Right lobe of liver (tissue), 6 donors: ENCODE results near the gene RBM10. TPM values are rescaled to one million over a fixed set of nuclear protein-coding genes. Genes with fewer than 3 reads are reported as not detected.

Experiments
- ATAC-seq, 4 donors: fragments of 200-7000 bp; cut with Tn5 transposase; one replicate each; pipeline ENCODE4 v1.9.1; 2020; ENCODE audit warnings: mild to moderate bottlenecking in 4 of 4, moderate library complexity in 4 of 4
- DNase-seq, 3 donors: peaks; one replicate each; pipeline ENCODE4 v3.0.0-alpha.2; 2020
- H3K27ac ChIP-seq, 3 donors: fragments of 200-600 bp; one replicate each; pipeline ENCODE4 v1.8.0; 2022
- H3K27me3 ChIP-seq, 2 donors: fragments of 200-600 bp; one replicate each; pipeline ENCODE4 v1.8.0; 2022
- H3K36me3 ChIP-seq, 4 donors: fragments of 200-600 bp; sonication (generic) in 1 of 4; one replicate each; pipeline versions ENCODE4 v1.5.1 to v1.8.0; 2017 to 2022; ENCODE audit warnings: control low read depth in 1 of 4
- H3K4me1 ChIP-seq, 4 donors: fragments of 200-600 bp; sonication (generic) in 1 of 4; one replicate each; pipeline versions ENCODE4 v1.5.1 to v1.8.0; 2017 to 2022; ENCODE audit warnings: control low read depth in 1 of 4
- H3K4me3 ChIP-seq, 3 donors: fragments of 200-600 bp; one replicate each; pipeline ENCODE4 v1.8.0; 2022
- H3K9me3 ChIP-seq, 4 donors: fragments of 200-600 bp; sonication (generic) in 1 of 4; one replicate each; pipeline versions ENCODE4 v1.5.1 to v1.8.0; 2017 to 2022; ENCODE audit warnings: control low read depth in 1 of 4
- POLR2A ChIP-seq: fragments of 450-650 bp; IDR thresholded peaks from one replicate; pipeline ENCODE4 v1.6.1; 2017; ENCODE audit warnings: antibody characterized with exemption, mild to moderate bottlenecking
- whole genome bisulfite sequencing: methylation state at CpG from one replicate; pipeline ENCODE4 v1.1.6; 2018; ENCODE audit warnings: low coverage, low lambda C conversion rate; ENCODE audit not compliant: insufficient coverage; ENCODE audit errors: missing lambda C conversion rate; 5-methylcytosine and 5-hydroxymethylcytosine counted together
- intact Hi-C, 2 donors: fragments of 100-400 bp; cut with DNase I; formaldehyde crosslinking; loops; one replicate each; pipeline versions ENCODE4 v1.11.2 to v1.14.1; 2022
- total RNA-seq, 6 experiments: library from RNA; depleted of rRNA in 2 of 6; stranded (reverse); fragments of >200 nt in 2 of 6; fragmentation: NEBNext Ultra II Directional in 3 of 6; extraction: Animal tissue kit (Norgen Biotek cat#: 25700) in 3 of 6; gene quantifications; one replicate each; pipeline versions ENCODE4 v1.1.0 to v1.2.4, GENCODE V29; 2016 to 2023
- TF ChIP-seq, protein P1 (sequence below), 4 donors: fragments of 200-600 bp in 3 of 4; fragments of 450-650 bp in 1 of 4; IDR thresholded peaks; one replicate each; pipeline versions ENCODE4 v1.5.1 to v1.8.0; 2016 to 2022; ENCODE audit warnings: antibody characterized with exemption in 4 of 4, mild to moderate bottlenecking in 2 of 4
- donor health status: DM: no; HTN: yes; CAD: no.
- donor health status: DM: no; HTN: no; CAD: no.
- donor health status: DM: no; HTN: no; CAD: no.
- donor health status: DM: no; HTN: yes; CAD: no.
- donor health status: DM: no; HTN: yes; CAD: no.

Gene RBM10
- total RNA-seq, 6 experiments from 2014 or later: 12.5 to 20.8 (median 15.2) TPM

GRCh38 chrX:47189906-47190305 lies 44.9 kb downstream of the RBM10 start:
- Histone ChIP-seq H3K27ac (no peak overlapping the region), H3K9me3 (no peaks in the 10 kb centered on the region), H3K27me3 (peaks cover 0 to 6% of the 10 kb centered on the region in 2 donors), H3K4me1 (peaks cover 0 to 10% (median 0%) of the 10 kb centered on the region in 4 donors), H3K4me3 (no peak overlapping the region), H3K36me3 (peaks cover 0 to 12% (median 0%) of the 10 kb centered on the region in 4 donors)
- DNase-seq: peak in 1 of 3 donors; percentile 53
- 64% methylated on average over 11 of the region's 19 CpGs for WGBS
- ATAC-seq: no peak
- intact Hi-C loops: loop anchor here (5.0 to 10.0 kb wide), 2 partner anchors 195 to 197 kb away; no protein-coding TSS in a partner anchor
- TF ChIP-seq, protein P1, sequence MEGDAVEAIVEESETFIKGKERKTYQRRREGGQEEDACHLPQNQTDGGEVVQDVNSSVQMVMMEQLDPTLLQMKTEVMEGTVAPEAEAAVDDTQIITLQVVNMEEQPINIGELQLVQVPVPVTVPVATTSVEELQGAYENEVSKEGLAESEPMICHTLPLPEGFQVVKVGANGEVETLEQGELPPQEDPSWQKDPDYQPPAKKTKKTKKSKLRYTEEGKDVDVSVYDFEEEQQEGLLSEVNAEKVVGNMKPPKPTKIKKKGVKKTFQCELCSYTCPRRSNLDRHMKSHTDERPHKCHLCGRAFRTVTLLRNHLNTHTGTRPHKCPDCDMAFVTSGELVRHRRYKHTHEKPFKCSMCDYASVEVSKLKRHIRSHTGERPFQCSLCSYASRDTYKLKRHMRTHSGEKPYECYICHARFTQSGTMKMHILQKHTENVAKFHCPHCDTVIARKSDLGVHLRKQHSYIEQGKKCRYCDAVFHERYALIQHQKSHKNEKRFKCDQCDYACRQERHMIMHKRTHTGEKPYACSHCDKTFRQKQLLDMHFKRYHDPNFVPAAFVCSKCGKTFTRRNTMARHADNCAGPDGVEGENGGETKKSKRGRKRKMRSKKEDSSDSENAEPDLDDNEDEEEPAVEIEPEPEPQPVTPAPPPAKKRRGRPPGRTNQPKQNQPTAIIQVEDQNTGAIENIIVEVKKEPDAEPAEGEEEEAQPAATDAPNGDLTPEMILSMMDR (IDR thresholded peaks at IDR 0.05): no peak

DNA sequence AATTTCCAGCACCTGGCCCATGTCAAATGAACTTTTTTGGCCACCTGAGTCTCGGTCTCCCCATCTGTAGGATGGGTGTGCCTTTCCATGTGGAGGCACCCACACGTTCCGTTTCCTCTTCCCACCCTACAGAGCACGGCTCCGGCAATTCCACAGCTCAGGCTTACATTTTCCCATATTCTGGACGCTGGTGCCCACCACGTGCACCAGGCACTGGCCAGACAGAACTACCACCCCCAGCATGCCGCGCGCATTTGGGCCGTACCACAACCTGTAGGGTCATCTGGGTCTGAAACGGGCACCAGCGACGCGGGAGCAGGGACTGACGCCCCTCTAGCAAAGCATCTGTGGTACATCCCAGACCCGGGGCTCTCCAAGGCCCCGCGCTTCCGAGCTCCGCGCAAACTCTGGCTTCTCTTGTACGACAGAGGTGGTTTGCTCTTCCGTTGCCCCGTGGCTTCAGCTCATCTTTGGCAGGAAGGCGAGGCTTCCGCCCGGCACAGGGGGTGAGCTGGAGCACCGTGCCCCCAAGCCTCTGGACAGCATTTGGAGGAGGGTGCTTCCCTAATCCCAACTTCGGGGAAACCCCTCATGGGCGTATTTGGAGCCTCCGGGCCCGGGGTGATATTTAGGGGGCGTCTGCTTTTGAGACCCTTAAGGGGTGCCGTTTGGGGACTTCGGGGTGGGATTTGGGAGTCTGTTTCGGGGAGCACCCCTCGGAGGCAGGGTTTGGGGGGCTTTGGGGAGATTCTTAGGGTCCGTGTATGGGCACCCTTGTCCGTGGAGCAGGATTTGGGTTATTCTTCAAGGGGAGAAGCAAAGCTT lies 45.6 kb downstream of the RBM10 start:
- Histone ChIP-seq H3K4me3 (peak overlapping the region; percentile 35 to 57 (median 53)), H3K27ac (peak overlapping the region in 1 of 3 donors; percentile 12), H3K27me3 (peaks cover 0 to 6% of the 10 kb centered on the region in 2 donors), H3K9me3 (no peaks in the 10 kb centered on the region), H3K4me1 (peaks cover 0 to 16% (median 0%) of the 10 kb centered on the region in 4 donors), H3K36me3 (peaks cover 0 to 5% (median 0%) of the 10 kb centered on the region in 4 donors)
- ATAC-seq (peak; percentile 78 to 88 (median 86)), DNase-seq (peak; percentile 86 to 91 (median 88))
- TF ChIP-seq, protein P1 (IDR thresholded peaks at IDR 0.05): no peak
- TF ChIP-seq POLR2A: peak; percentile 61
- intact Hi-C loops: loop anchor here in 1 of 2 donors (5.0 kb wide), 1 partner anchor 197 kb away; no protein-coding TSS in a partner anchor
- WGBS: 13% methylated on average over 22 of the region's 40 CpGs

GRCh38 chrX:47191331-47191730 lies 46.3 kb downstream of the RBM10 start:
- Histone ChIP-seq H3K4me3 (peak overlapping the region; percentile 35 to 57 (median 53)), H3K9me3 (no peaks in the 10 kb centered on the region), H3K4me1 (peaks cover 0 to 23% (median 0%) of the 10 kb centered on the region in 4 donors), H3K27me3 (peaks cover 0 to 6% of the 10 kb centered on the region in 2 donors), H3K27ac (no peak overlapping the region), H3K36me3 (no peaks in the 10 kb centered on the region)
- no peak for TF ChIP-seq POLR2A
- TF ChIP-seq, protein P1 (IDR thresholded peaks at IDR 0.05): no peak
- DNase-seq (peak in 2 of 3 donors; percentile 44 to 46), ATAC-seq (peak in 1 of 4 donors; percentile 1)
- intact Hi-C loops: loop anchor here in 1 of 2 donors (5.0 kb wide), 1 partner anchor 196 kb away; no protein-coding TSS in a partner anchor
- 19% methylated on average over 6 of the region's 26 CpGs for WGBS

DNA sequence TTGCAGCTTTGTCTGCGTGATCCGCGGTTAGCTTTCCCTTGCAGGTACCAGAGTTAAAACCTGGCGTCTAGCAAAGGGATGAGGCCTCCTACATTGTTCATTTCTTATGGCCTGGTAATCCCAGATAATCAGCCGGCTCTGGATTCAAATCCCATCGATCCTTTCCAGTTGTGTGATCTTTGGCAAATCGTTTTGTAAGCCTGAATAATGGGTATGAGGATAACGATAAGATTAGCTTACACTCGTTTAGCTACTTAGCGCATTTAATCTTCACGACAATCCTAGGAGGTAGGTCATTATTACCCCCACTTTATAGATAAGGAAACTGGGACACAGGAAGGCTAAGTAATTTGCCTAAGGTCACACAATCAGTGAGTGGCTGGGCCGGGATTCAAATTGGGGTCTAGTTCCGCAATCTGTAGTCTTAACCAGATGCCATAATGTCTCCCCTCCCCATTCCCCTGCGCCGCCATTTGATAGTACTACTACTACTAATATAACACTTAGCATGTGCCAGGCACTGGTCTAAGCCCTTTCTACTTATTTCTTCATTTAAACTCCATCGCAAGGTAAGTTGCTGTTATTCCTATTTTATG lies 46.9 kb downstream of the RBM10 start:
- peak overlapping the region in 1 of 3 donors; percentile 35 for H3K4me3 ChIP-seq
- peaks cover 0 to 6% of the 10 kb centered on the region in 2 donors for H3K27me3 ChIP-seq
- no peak overlapping the region for H3K27ac ChIP-seq
- intact Hi-C loops: loop anchor here in 1 of 2 donors (5.0 kb wide), 1 partner anchor 195 kb away; no protein-coding TSS in a partner anchor
- WGBS: 60% methylated on average over 13 of the region's 16 CpGs
- no peaks in the 10 kb centered on the region for H3K36me3 ChIP-seq
- no peak for TF ChIP-seq POLR2A
- TF ChIP-seq, protein P1 (IDR thresholded peaks at IDR 0.05): no peak
- no peaks in the 10 kb centered on the region for H3K9me3 ChIP-seq
- H3K4me1 ChIP-seq: peaks cover 0 to 29% (median 0%) of the 10 kb centered on the region in 4 donors
- DNase-seq (no peak), ATAC-seq (no peak)
